WTC11 (cell line): ENCODE data around the gene DBR1. TPM values are rescaled to one million over a fixed set of nuclear protein-coding genes. Genes with fewer than 3 reads are reported as not detected.

Experiments
- ATAC-seq: fragments of 200-7000 bp; cut with Tn5 transposase; 2 replicates; pipeline ENCODE4 v1.10.0; 2021; ENCODE audit warnings: mild to moderate bottlenecking, moderate library complexity
- CTCF ChIA-PET: fragments of 300-600 bp; sonication (Branson Sonifier 250); formaldehyde crosslinking; loops from one replicate; lab custom pipeline; 2021; ENCODE audit warnings: antibody characterized with exemption; lab: Charles Lee
- POLR2A ChIA-PET: fragments of 350-600 bp; sonication (Branson Sonifier 250); formaldehyde crosslinking; loops from one replicate; lab custom pipeline; 2021; ENCODE audit warnings: antibody characterized with exemption; lab: Charles Lee
- DNase-seq: peaks from one replicate; pipeline ENCODE4 v3.0.0; 2021; ENCODE audit warnings: low spot score
- H3K27ac Mint-ChIP-seq: 2 replicates; pipeline ENCODE4 v1.8.0; 2021; ENCODE audit warnings: mixed read lengths
- H3K27me3 Mint-ChIP-seq: 2 replicates; pipeline ENCODE4 v1.8.0; 2021; ENCODE audit warnings: low read depth, mild to moderate bottlenecking, moderate library complexity, mixed read lengths
- H3K36me3 Mint-ChIP-seq: 2 replicates; pipeline ENCODE4 v1.8.0; 2021; ENCODE audit warnings: mixed read lengths
- H3K4me1 Mint-ChIP-seq: 2 replicates; pipeline ENCODE4 v1.8.0; 2022; ENCODE audit warnings: mixed read lengths
- H3K4me3 Mint-ChIP-seq: 2 replicates; pipeline ENCODE4 v1.8.0; 2021; ENCODE audit warnings: mild to moderate bottlenecking, moderate library complexity, mixed read lengths
- H3K9me3 Mint-ChIP-seq: 2 replicates; pipeline ENCODE4 v1.8.0; 2021; ENCODE audit warnings: mixed read lengths
- AFF4 ChIP-seq: sonication (generic); formaldehyde crosslinking; IDR thresholded peaks from 2 replicates; pipeline ENCODE4 v1.8.1; 2023; ENCODE audit warnings: mild to moderate bottlenecking, missing genetic modification reagents, borderline replicate concordance
- ATF2 ChIP-seq: sonication (generic); formaldehyde crosslinking; IDR thresholded peaks from 2 replicates; pipeline ENCODE4 v1.8.1; 2022; ENCODE audit warnings: low read depth, missing genetic modification reagents, borderline replicate concordance
- CREM ChIP-seq: sonication (generic); formaldehyde crosslinking; IDR thresholded peaks from 2 replicates; pipeline ENCODE4 v1.8.1; 2022; ENCODE audit warnings: mild to moderate bottlenecking, missing genetic modification reagents, moderate library complexity
- E2F4 ChIP-seq: sonication (generic); formaldehyde crosslinking; IDR thresholded peaks from 2 replicates; pipeline ENCODE4 v1.8.1; 2022; ENCODE audit warnings: low read depth, mild to moderate bottlenecking, moderate library complexity, missing genetic modification reagents, borderline replicate concordance
- EMX1 ChIP-seq: fragments of 250-450 bp; sonication (Bioruptor Pico); IDR thresholded peaks from 2 replicates; pipeline ENCODE4 v1.8.0; 2021; ENCODE audit warnings: mild to moderate bottlenecking
- ESRRA ChIP-seq: sonication (generic); formaldehyde crosslinking; IDR thresholded peaks from 2 replicates; pipeline ENCODE4 v1.8.1; 2022; ENCODE audit warnings: mild to moderate bottlenecking, missing genetic modification reagents, borderline replicate concordance
- FOXK1 ChIP-seq: sonication (generic); formaldehyde crosslinking; IDR thresholded peaks from 2 replicates; pipeline ENCODE4 v1.8.0; 2022; ENCODE audit warnings: mild to moderate bottlenecking, moderate library complexity, missing genetic modification reagents
- FOXP1 ChIP-seq: sonication (generic); formaldehyde crosslinking; IDR thresholded peaks from 2 replicates; pipeline ENCODE4 v1.8.0; 2022; ENCODE audit warnings: missing genetic modification reagents, mild to moderate bottlenecking, moderate library complexity, borderline replicate concordance
- HMGA2 ChIP-seq: fragments of 250-450 bp; sonication (Bioruptor Pico); IDR thresholded peaks from 2 replicates; pipeline ENCODE4 v1.4.0; 2021; ENCODE audit warnings: mild to moderate bottlenecking, moderate library complexity
- MLX ChIP-seq: sonication (generic); formaldehyde crosslinking; IDR thresholded peaks from 2 replicates; pipeline ENCODE4 v1.8.1; 2023; ENCODE audit warnings: mild to moderate bottlenecking, missing genetic modification reagents, moderate library complexity
- NR2C2 ChIP-seq: sonication (generic); formaldehyde crosslinking; IDR thresholded peaks from 2 replicates; pipeline ENCODE4 v1.8.0; 2022; ENCODE audit warnings: mild to moderate bottlenecking, missing genetic modification reagents
- NR3C1 ChIP-seq: sonication (generic); formaldehyde crosslinking; conservative IDR thresholded peaks from 2 replicates; pipeline ENCODE4 v1.8.1; 2023; ENCODE audit warnings: low read depth, mild to moderate bottlenecking, missing genetic modification reagents
- PRRX2 ChIP-seq: fragments of 250-450 bp; sonication (Bioruptor Pico); IDR thresholded peaks from 2 replicates; pipeline ENCODE4 v1.8.0; 2021; ENCODE audit warnings: mild to moderate bottlenecking
- TCF7 ChIP-seq: sonication (generic); formaldehyde crosslinking; IDR thresholded peaks from 2 replicates; pipeline ENCODE4 v1.8.0; 2022; ENCODE audit warnings: mild to moderate bottlenecking, low read depth, missing genetic modification reagents, moderate library complexity
- ZMAT4 ChIP-seq: fragments of 250-450 bp; sonication (Bioruptor Pico); IDR thresholded peaks from 2 replicates; pipeline ENCODE4 v1.9.0; 2021; ENCODE audit warnings: mild to moderate bottlenecking
- ZNF138 ChIP-seq: sonication (generic); formaldehyde crosslinking; conservative IDR thresholded peaks from 2 replicates; pipeline ENCODE4 v1.8.1; 2022; ENCODE audit warnings: mild to moderate bottlenecking, moderate library complexity, missing genetic modification reagents
- ZNF532 ChIP-seq: fragments of 250-450 bp; sonication (Bioruptor Pico); IDR thresholded peaks from 2 replicates; pipeline ENCODE4 v1.9.0; 2021; ENCODE audit warnings: mild to moderate bottlenecking, borderline replicate concordance
- ZSCAN18 ChIP-seq: fragments of 250-450 bp; sonication (Bioruptor Pico); IDR thresholded peaks from 2 replicates; pipeline ENCODE4 v2.1.2; 2022; ENCODE audit warnings: mild to moderate bottlenecking, moderate library complexity
- total RNA-seq: library from RNA; stranded (reverse); gene quantifications from 3 replicates; pipeline ENCODE4 v1.2.3, GENCODE V29; 2021

Gene DBR1
- total RNA-seq, 1 experiment from 2014 or later, result 19.3 TPM

GRCh38 chr3:138187296-138188012, 12.7 kb upstream of the DBR1 start, which contains the start of gene ARMC8 (continued):
- TF ChIP-seq FOXP1 (CRISPR knock-in tag) (peak; percentile 55; the same call in 1 of the 2 replicates), ZMAT4 (no peak), CREM (peak; percentile 69; the same call in 1 of the 2 replicates), PRRX2 (CRISPR knock-in tag) (peak; percentile 66; the same call in 1 of the 2 replicates), ATF2 (no peak), NR3C1 (CRISPR knock-in tag) (no peak), ZSCAN18 (CRISPR knock-in tag) (no peak), ZNF532 (no peak), E2F4 (CRISPR knock-in tag) (no peak), NR2C2 (CRISPR knock-in tag) (no peak)

GRCh38 chr3:138186803-138187295, 12.1 kb upstream of the DBR1 start:
- ChIA-PET POLR2A (interaction anchor here (1.2 to 1.7 kb wide), 5 partner anchors 12 to 248 kb away, joined by 3 to 6 read pairs (median 4); partner anchors contain the start of genes DBR1, DZIP1L and ESYT3), CTCF (interaction anchor here (1.1 to 1.5 kb wide), 3 partner anchors 68 to 146 kb away, joined by 3 to 5 read pairs (median 4); no protein-coding TSS in a partner anchor)
- peak overlapping the region; percentile 95 for H3K4me3 Mint-ChIP-seq
- H3K4me1 Mint-ChIP-seq, result peaks cover 21% of the 10 kb centered on the region
- ATAC-seq, result peak; percentile 91
- peaks cover 9% of the 10 kb centered on the region for H3K9me3 Mint-ChIP-seq
- peaks cover 33% of the 10 kb centered on the region for H3K27me3 Mint-ChIP-seq
- DNase-seq, result peak; percentile 86
- peak overlapping the region; percentile 100 for H3K27ac Mint-ChIP-seq
- H3K36me3 Mint-ChIP-seq, result peaks cover 14% of the 10 kb centered on the region
- TF ChIP-seq ESRRA (CRISPR knock-in tag) (no peak), HMGA2 (CRISPR knock-in tag) (no peak), AFF4 (CRISPR knock-in tag) (no peak), TCF7 (CRISPR knock-in tag) (no peak), FOXK1 (CRISPR knock-in tag) (no peak), ZNF138 (CRISPR knock-in tag) (no peak), MLX (CRISPR knock-in tag) (no peak), EMX1 (CRISPR knock-in tag) (no peak)
